DOHH2 (cell line): ENCODE measurements around the gene SH3GL1.

Experiments used
- H3F3A ChIP-seq: fragments of 200-600 bp; sonication (generic), shearing (Covaris generic); 2 replicates; pipeline ENCODE4 v1.6.0; 2016; ENCODE audit warnings: antibody characterized with exemption, mild to moderate bottlenecking; ENCODE audit not compliant: control insufficient read depth, insufficient read depth
- H3K27ac ChIP-seq: fragments of 200-600 bp; sonication (generic); 2 replicates; pipeline ENCODE4 v1.5.1; 2014; ENCODE audit warnings: low read depth, mild to moderate bottlenecking, low read length, moderate library complexity
- H3K27me3 ChIP-seq: fragments of 200-600 bp; sonication (generic); 2 replicates; pipeline ENCODE4 v1.6.1; 2014; ENCODE audit warnings: mild to moderate bottlenecking, low read length, mixed read lengths; ENCODE audit not compliant: control insufficient read depth
- H3K36me3 ChIP-seq: fragments of 200-600 bp; sonication (generic); 2 replicates; pipeline ENCODE4 v1.6.1; 2014; ENCODE audit warnings: mild to moderate bottlenecking, low read length, moderate library complexity, mixed read lengths; ENCODE audit not compliant: control insufficient read depth
- H3K4me1 ChIP-seq: fragments of 200-600 bp; sonication (generic); 2 replicates; pipeline ENCODE4 v1.6.1; 2014; ENCODE audit warnings: mild to moderate bottlenecking, low read length, mixed read lengths; ENCODE audit not compliant: control insufficient read depth
- H3K4me2 ChIP-seq: fragments of 200-600 bp; sonication (generic); 2 replicates; pipeline ENCODE4 v1.6.0; 2014; ENCODE audit warnings: mild to moderate bottlenecking, low read length, moderate library complexity
- H3K4me3 ChIP-seq: fragments of 200-600 bp; sonication (generic); 2 replicates; pipeline ENCODE4 v1.5.1; 2014; ENCODE audit warnings: mild to moderate bottlenecking, low read length, mixed read lengths
- H3K79me2 ChIP-seq: fragments of 200-600 bp; sonication (generic); 2 replicates; pipeline ENCODE4 v1.6.1; 2014; ENCODE audit warnings: mild to moderate bottlenecking, low read length, mixed read lengths; ENCODE audit not compliant: control insufficient read depth
- H3K9me2 ChIP-seq: fragments of 200-600 bp; sonication (generic); replicated peaks from 2 replicates; pipeline ENCODE4 v1.6.1; 2014; ENCODE audit warnings: mild to moderate bottlenecking, low read length, mixed read lengths; ENCODE audit not compliant: control insufficient read depth
- H3K9me3 ChIP-seq: fragments of 200-600 bp; sonication (generic); 2 replicates; pipeline ENCODE4 v1.6.1; 2014; ENCODE audit warnings: antibody characterized with exemption, low read length, mixed read lengths; ENCODE audit not compliant: control insufficient read depth, insufficient read depth
- H4K20me1 ChIP-seq: fragments of 200-600 bp; sonication (generic); 2 replicates; pipeline ENCODE4 v1.6.0; 2014; ENCODE audit warnings: low read depth, mild to moderate bottlenecking, antibody characterized with exemption, low read length, moderate library complexity; ENCODE audit not compliant: control insufficient read depth, insufficient read depth
- CTCF ChIP-seq: fragments of 200-600 bp; sonication (generic); IDR thresholded peaks from one replicate; pipeline ENCODE4 v1.5.1; 2014; ENCODE audit warnings: antibody characterized with exemption, mild to moderate bottlenecking, low read depth, low read length; ENCODE audit not compliant: poor library complexity, severe bottlenecking
- EZH2phosphoT487 ChIP-seq: fragments of 200-600 bp; sonication (generic); IDR thresholded peaks from 2 replicates; pipeline ENCODE4 v1.6.1; 2017; ENCODE audit warnings: borderline replicate concordance, mild to moderate bottlenecking, antibody characterized with exemption, low read length, moderate library complexity, mixed read lengths

Gene SH3GL1

GRCh38 chr19:4423416-4424126 is 23.2 kb upstream of the SH3GL1 start:
- no peak overlapping the region for H3K4me2 ChIP-seq
- no peak for TF ChIP-seq EZH2phosphoT487
- TF ChIP-seq CTCF: no peak
- H3K36me3 ChIP-seq: peaks cover 75% of the 10 kb centered on the region
- H3K9me3 ChIP-seq: no peaks in the 10 kb centered on the region
- H3K27me3 ChIP-seq: no peaks in the 10 kb centered on the region
- H3K9me2 ChIP-seq: no peaks in the 10 kb centered on the region
- no peaks in the 10 kb centered on the region for H4K20me1 ChIP-seq
- peaks cover 36% of the 10 kb centered on the region for H3K79me2 ChIP-seq
- no peak overlapping the region for H3K27ac ChIP-seq
- H3K4me1 ChIP-seq: peaks cover 3% of the 10 kb centered on the region
- no peaks in the 10 kb centered on the region for H3F3A ChIP-seq
- H3K4me3 ChIP-seq: no peak overlapping the region

GRCh38 chr19:4416268-4416667 is 15.9 kb upstream of the SH3GL1 start:
- H3K27me3 ChIP-seq: no peaks in the 10 kb centered on the region
- H3K4me3 ChIP-seq: no peak overlapping the region
- peaks cover 90% of the 10 kb centered on the region for H3K36me3 ChIP-seq
- TF ChIP-seq EZH2phosphoT487: no peak
- H3K4me2 ChIP-seq: no peak overlapping the region
- no peaks in the 10 kb centered on the region for H3K9me2 ChIP-seq
- H3K79me2 ChIP-seq: peaks cover 97% of the 10 kb centered on the region
- peaks cover 16% of the 10 kb centered on the region for H4K20me1 ChIP-seq
- H3F3A ChIP-seq: 0 out of 2 replicates have a peak, but pooled peaks cover 9% of the 10 kb centered on the region
- no peak overlapping the region for H3K27ac ChIP-seq
- no peaks in the 10 kb centered on the region for H3K9me3 ChIP-seq
- H3K4me1 ChIP-seq: peaks cover 10% of the 10 kb centered on the region; the same call in 1 of the 2 replicates

- Histone ChIP-seq H3F3A (0 out of 2 replicates have a peak, but pooled peaks cover 9% of the 10 kb centered on the region), H3K36me3 (peaks cover 90% of the 10 kb centered on the region), H3K9me2 (no peaks in the 10 kb centered on the region), H3K27me3 (no peaks in the 10 kb centered on the region), H3K79me2 (peaks cover 97% of the 10 kb centered on the region), H4K20me1 (peaks cover 22% of the 10 kb centered on the region), H3K4me1 (peaks cover 10% of the 10 kb centered on the region; the same call in 1 of the 2 replicates), H3K9me3 (no peaks in the 10 kb centered on the region), H3K4me3 (no peak overlapping the region), H3K4me2 (no peak overlapping the region), H3K27ac (no peak overlapping the region)
- TF ChIP-seq EZH2phosphoT487 (no peak), CTCF (no peak)
These were observed 15.0 kb upstream of the SH3GL1 start for GRCh38 chr19:4415352-4415751.

GRCh38 chr19:4414800-4415321 is 14.5 kb upstream of the SH3GL1 start:
- Histone ChIP-seq H4K20me1 (peaks cover 22% of the 10 kb centered on the region), H3K36me3 (peaks cover 90% of the 10 kb centered on the region), H3K27me3 (no peaks in the 10 kb centered on the region), H3K9me2 (no peaks in the 10 kb centered on the region), H3F3A (0 out of 2 replicates have a peak, but pooled peaks cover 9% of the 10 kb centered on the region), H3K79me2 (peaks cover 97% of the 10 kb centered on the region), H3K4me2 (no peak overlapping the region), H3K9me3 (no peaks in the 10 kb centered on the region), H3K4me1 (peaks cover 10% of the 10 kb centered on the region; the same call in 1 of the 2 replicates), H3K4me3 (no peak overlapping the region), H3K27ac (no peak overlapping the region)
- no peak for TF ChIP-seq CTCF
- no peak for TF ChIP-seq EZH2phosphoT487
